GM12865 (cell line): ENCODE measurements around the gene VGF.

Experiments
- DNase-seq: peaks from one replicate; pipeline ENCODE4 v3.0.0; 2010; ENCODE audit warnings: low read depth
- H3K4me3 ChIP-seq: 2 replicates; pipeline ENCODE4 v1.5.1; 2011; ENCODE audit warnings: mild to moderate bottlenecking, low read depth, low read length, control low read depth
- TF ChIP-seq, protein P1 (sequence below): IDR thresholded peaks from 2 replicates; pipeline ENCODE4 v1.5.1; 2011; ENCODE audit warnings: low read length, control low read depth, low read depth, inconsistent platforms; ENCODE audit not compliant: insufficient read depth; ENCODE audit errors: missing control alignments

VGF gene

DNA sequence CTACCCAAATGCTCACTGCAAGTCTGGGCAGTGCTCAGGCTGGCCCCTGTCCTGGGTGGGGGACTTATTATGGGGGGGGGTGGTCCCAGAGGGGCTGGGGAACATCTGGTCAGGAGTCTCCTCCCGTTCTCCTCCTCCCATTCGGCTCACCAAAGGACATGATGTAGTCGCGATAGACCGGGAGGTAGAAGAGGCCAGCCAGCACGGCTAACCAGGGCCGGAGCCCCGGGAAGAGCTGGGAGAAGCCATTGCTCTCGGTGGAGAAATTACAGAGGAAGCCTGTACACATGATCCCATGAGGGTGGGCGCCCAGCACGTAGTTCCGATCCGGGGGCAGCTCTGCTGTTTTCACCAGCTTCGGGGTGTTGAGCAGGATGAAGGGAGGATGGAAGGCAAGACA is 33.1 kb upstream of the VGF start:
- no peak for DNase-seq
- H3K4me3 ChIP-seq: no peak overlapping the region
- TF ChIP-seq, protein P1, sequence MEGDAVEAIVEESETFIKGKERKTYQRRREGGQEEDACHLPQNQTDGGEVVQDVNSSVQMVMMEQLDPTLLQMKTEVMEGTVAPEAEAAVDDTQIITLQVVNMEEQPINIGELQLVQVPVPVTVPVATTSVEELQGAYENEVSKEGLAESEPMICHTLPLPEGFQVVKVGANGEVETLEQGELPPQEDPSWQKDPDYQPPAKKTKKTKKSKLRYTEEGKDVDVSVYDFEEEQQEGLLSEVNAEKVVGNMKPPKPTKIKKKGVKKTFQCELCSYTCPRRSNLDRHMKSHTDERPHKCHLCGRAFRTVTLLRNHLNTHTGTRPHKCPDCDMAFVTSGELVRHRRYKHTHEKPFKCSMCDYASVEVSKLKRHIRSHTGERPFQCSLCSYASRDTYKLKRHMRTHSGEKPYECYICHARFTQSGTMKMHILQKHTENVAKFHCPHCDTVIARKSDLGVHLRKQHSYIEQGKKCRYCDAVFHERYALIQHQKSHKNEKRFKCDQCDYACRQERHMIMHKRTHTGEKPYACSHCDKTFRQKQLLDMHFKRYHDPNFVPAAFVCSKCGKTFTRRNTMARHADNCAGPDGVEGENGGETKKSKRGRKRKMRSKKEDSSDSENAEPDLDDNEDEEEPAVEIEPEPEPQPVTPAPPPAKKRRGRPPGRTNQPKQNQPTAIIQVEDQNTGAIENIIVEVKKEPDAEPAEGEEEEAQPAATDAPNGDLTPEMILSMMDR: no peak

DNA sequence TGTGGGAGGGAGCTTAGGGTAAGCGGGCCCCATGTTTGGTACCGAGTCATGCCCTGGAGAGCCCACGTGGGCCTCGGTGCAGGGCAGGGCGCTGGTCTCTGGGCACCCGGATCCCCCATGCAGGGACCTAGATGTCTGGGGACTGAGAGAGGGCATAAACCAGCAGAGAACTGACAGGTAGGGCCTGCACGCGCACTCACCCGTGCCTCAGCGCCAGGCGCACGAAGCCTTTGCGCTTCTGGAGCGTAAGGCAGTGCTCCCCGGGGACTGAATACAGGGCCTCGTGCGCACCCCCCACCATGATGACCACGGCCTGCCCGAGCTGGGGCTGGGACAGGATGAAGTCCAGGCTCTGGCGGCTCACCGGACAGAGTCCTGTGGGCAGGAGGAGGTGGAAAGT is 32.6 kb upstream of the VGF start:
- TF ChIP-seq, protein P1: no peak
- H3K4me3 ChIP-seq: no peak overlapping the region
- DNase-seq: no peak

DNA sequence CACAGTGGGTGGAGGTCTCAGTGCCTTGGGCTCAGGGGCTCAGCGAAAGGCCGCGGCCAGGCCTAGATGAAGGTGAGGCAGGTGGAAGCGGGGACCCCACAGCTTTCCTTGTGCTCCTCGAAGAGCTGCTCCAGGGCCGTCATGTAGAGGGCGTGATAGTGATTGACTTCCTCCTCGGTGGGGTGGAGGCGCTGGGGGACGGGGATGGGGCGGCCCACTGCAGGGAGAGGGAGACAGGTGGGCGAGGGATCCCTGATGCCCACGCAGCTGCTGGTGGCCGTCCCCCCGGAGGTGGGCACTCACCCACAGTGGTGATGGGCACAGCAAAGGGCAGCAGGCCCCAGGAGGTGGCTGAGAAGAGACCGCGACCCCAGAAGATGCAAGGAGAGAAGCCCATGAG is 30.5 kb upstream of the VGF start:
- H3K4me3 ChIP-seq: no peak overlapping the region
- no peak for DNase-seq
- TF ChIP-seq, protein P1: no peak

DNA sequence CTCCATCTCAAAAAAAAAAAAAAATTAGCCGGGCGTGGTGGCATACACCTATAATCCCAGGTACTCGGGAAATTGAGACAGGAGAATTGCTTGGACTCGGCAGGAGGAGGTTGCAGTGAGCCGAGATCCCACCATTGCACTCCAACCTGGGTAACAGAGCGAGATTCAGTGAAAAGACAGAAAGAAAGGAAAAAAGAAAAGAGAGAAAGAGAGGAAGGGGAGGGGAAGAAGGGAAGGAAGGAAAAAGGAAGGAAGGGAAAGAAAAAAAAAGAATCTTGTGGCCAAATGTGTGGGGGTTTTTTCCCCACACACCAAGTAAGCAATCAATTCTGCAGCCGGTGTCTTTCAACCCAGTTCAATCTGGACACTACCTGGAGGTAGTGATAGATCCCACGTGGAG is 23.7 kb upstream of the VGF start:
- no peak for DNase-seq
- H3K4me3 ChIP-seq: no peak overlapping the region
- TF ChIP-seq, protein P1: no peak

DNA sequence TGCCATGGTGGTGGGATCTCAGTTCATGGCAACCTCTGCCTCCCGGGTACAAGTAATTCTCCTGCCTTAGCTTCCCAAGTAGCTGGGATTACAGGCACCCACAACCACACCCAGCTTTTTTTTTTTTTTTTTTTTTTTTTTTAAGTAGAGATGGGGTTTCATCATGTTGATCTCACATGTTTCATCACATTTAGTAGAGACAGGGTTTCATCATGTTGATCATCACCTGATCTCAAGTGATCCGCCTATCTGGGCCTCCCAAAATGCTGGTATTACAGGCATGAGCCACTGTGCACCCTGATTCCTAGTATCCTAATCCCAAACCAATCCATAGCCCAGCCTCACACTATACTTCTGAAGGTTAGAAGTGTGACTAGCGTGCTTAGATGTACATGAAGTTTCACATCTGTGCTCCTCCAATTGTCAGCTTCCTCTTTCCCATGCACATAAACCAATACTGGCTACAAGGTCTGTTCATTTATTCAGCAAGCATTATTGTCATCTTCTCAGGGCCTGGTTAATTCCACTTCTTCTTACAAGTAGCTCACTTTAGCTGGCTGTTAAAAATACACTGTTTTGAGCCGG is 21.6 kb upstream of the VGF start:
- TF ChIP-seq, protein P1: no peak
- DNase-seq: no peak
- no peak overlapping the region for H3K4me3 ChIP-seq

DNA sequence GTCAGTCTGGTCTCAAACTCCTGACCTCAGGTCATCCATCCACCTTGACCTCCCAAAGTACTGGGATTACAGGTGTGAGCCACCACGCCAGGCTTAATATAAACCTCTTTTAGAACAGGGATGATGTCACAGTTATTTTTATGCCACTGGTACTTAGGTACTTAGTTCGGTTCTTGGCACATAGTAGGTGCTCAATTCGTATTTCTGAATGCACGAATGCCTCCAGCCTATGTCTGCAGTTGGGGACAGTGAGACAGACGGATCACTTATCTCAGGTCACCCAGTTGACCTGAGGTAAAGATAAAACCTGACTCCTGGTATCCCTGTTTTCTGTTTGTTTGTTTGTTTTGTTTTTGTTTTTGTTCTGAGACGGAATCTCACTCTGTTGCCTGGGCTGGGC is 20.8 kb upstream of the VGF start:
- H3K4me3 ChIP-seq: no peak overlapping the region
- DNase-seq: no peak
- TF ChIP-seq, protein P1: no peak

DNA sequence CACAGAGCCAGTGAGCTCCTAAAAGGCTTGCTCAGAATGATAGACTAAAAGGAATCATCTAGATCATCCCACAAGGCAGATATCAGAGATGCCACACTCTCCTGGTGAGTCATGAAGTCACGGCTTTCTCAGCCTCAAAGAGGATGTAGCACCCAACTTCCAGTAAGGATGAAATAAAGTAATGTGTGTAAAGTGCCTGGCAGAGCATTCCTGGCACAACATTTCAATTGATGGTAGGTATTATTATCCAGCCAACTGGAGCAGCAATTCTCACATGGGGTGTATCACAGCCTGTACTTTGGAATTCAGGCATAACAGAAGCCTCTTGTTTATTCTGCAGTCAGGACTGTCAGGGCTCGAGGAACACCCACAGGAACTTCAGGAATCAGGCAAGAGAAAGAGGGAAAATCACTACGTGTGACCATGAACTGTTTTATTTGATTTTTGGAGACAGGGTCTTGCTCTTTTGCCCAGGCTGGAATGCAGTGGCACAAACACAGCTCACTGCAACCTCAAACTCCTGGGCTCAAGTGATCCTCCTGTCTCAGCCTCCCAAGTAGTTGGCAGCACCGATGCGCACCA is 20.0 kb upstream of the VGF start:
- no peak overlapping the region for H3K4me3 ChIP-seq
- DNase-seq: no peak
- TF ChIP-seq, protein P1: no peak
